CD14-positive monocyte (primary cell): ENCODE data around the gene AKAP8. TPM values are rescaled to one million over a fixed set of nuclear protein-coding genes. Genes with fewer than 3 reads are reported as not detected.

Experiments used
- DNase-seq, 3 donors: peaks; one replicate each; pipeline ENCODE4 v3.0.0-alpha.2; 2011 to 2022
- H2AFZ ChIP-seq: 2 replicates; pipeline ENCODE4 v1.6.0; 2012; ENCODE audit warnings: mild to moderate bottlenecking, low read depth, low read length, inconsistent platforms; ENCODE audit not compliant: insufficient read depth, poor library complexity, severe bottlenecking
- H3K27ac ChIP-seq, 2 donors: 1 replicate in 1 of 2; 2 replicates in 1 of 2; pipeline ENCODE4 v1.5.1; 2012 to 2013; ENCODE audit warnings: low read length in 2 of 2, control low read depth in 1 of 2, inconsistent platforms in 1 of 2, low read depth in 1 of 2, mild to moderate bottlenecking in 1 of 2
- H3K27me3 ChIP-seq, 2 donors: one replicate each; pipeline versions ENCODE4 v1.6.0 to v1.6.1; 2011 to 2013; ENCODE audit warnings: low read length in 2 of 2; ENCODE audit not compliant: control insufficient read depth in 2 of 2, insufficient read depth in 2 of 2
- H3K36me3 ChIP-seq, 2 donors: replicated peaks in 1 of 2; 1 replicate in 1 of 2; 2 replicates in 1 of 2; pipeline versions ENCODE4 v1.5.1 to v1.6.1; 2012 to 2013; ENCODE audit warnings: low read length in 2 of 2, control low read depth in 1 of 2, inconsistent platforms in 1 of 2, mild to moderate bottlenecking in 1 of 2; ENCODE audit not compliant: insufficient read depth in 2 of 2, control insufficient read depth in 1 of 2
- H3K4me1 ChIP-seq, 2 donors: 1 replicate in 1 of 2; 2 replicates in 1 of 2; pipeline versions ENCODE4 v1.5.1 to v1.6.1; 2012 to 2013; ENCODE audit warnings: low read length in 2 of 2, control low read depth in 1 of 2, inconsistent platforms in 1 of 2, mild to moderate bottlenecking in 1 of 2, moderate library complexity in 1 of 2; ENCODE audit not compliant: insufficient read depth in 2 of 2, control insufficient read depth in 1 of 2
- H3K4me2 ChIP-seq: replicated peaks from 2 replicates; pipeline ENCODE3; 2012; ENCODE audit warnings: low read length, moderate library complexity, mild to moderate bottlenecking; ENCODE audit not compliant: poor library complexity, severe bottlenecking; ENCODE audit errors: extremely low read depth
- H3K4me3 ChIP-seq, 3 experiments: fragments of 200-600 bp in 1 of 3; sonication (generic) in 1 of 3; replicated peaks in 1 of 3; 1 replicate in 2 of 3; 2 replicates in 1 of 3; pipeline ENCODE4 v1.5.1; 2011 to 2013; ENCODE audit warnings: low read length in 3 of 3, mild to moderate bottlenecking in 3 of 3, control low read depth in 2 of 3, low read depth in 2 of 3, inconsistent platforms in 1 of 3, moderate library complexity in 1 of 3
- H3K79me2 ChIP-seq: 2 replicates; pipeline ENCODE4 v1.6.0; 2012; ENCODE audit warnings: mild to moderate bottlenecking, control low read depth, inconsistent platforms, low read length, moderate library complexity; ENCODE audit not compliant: insufficient read depth
- H3K9ac ChIP-seq: 2 replicates; pipeline ENCODE4 v1.6.0; 2017; ENCODE audit warnings: low read length, mild to moderate bottlenecking; ENCODE audit not compliant: insufficient read depth, poor library complexity, severe bottlenecking
- H3K9me3 ChIP-seq, 2 donors: replicated peaks in 1 of 2; 1 replicate in 1 of 2; 2 replicates in 1 of 2; pipeline versions ENCODE4 v1.5.1 to v1.6.1; 2012 to 2013; ENCODE audit warnings: low read length in 2 of 2, control low read depth in 1 of 2; ENCODE audit not compliant: control insufficient read depth in 1 of 2, insufficient read depth in 1 of 2
- H4K20me1 ChIP-seq: 2 replicates; pipeline ENCODE4 v1.6.0; 2012; ENCODE audit warnings: mild to moderate bottlenecking, low read length, control low read depth, moderate library complexity; ENCODE audit not compliant: insufficient read depth
- H3K27ac Mint-ChIP-seq, 7 donors: one replicate each; pipeline ENCODE4 v1.8.0; 2020; ENCODE audit warnings: mild to moderate bottlenecking in 7 of 7, mixed read lengths in 7 of 7, moderate library complexity in 6 of 7, inconsistent platforms in 2 of 7
- H3K27me3 Mint-ChIP-seq, 3 donors: one replicate each; pipeline ENCODE4 v1.8.0; 2021 to 2022; ENCODE audit warnings: low read depth in 3 of 3, mild to moderate bottlenecking in 3 of 3, mixed read lengths in 3 of 3, moderate library complexity in 3 of 3, inconsistent platforms in 1 of 3
- H3K36me3 Mint-ChIP-seq, 2 donors: one replicate each; pipeline ENCODE4 v1.8.0; 2020; ENCODE audit warnings: mixed read lengths in 2 of 2, inconsistent platforms in 1 of 2, mild to moderate bottlenecking in 1 of 2
- H3K4me1 Mint-ChIP-seq: one replicate; pipeline ENCODE4 v1.8.0; 2020; ENCODE audit warnings: mild to moderate bottlenecking, mixed read lengths
- H3K4me3 Mint-ChIP-seq, 2 donors: one replicate each; pipeline ENCODE4 v1.8.0; 2020; ENCODE audit warnings: mild to moderate bottlenecking in 2 of 2, mixed read lengths in 2 of 2, moderate library complexity in 1 of 2
- H3K9me3 Mint-ChIP-seq, 7 donors: one replicate each; pipeline ENCODE4 v1.8.0; 2020 to 2022; ENCODE audit warnings: mixed read lengths in 7 of 7, mild to moderate bottlenecking in 6 of 7, moderate library complexity in 6 of 7, inconsistent platforms in 2 of 7
- CTCF ChIP-seq: fragments of 200-600 bp; IDR thresholded peaks from one replicate; pipeline ENCODE4 v1.8.0; 2022; ENCODE audit warnings: antibody characterized with exemption, mild to moderate bottlenecking
- WGBS: methylation state at CpG from one replicate; pipeline ENCODE4 v1.1.5; 2013; ENCODE audit warnings: missing lambda C conversion rate; ENCODE audit not compliant: insufficient coverage; 5-methylcytosine and 5-hydroxymethylcytosine counted together
- intact Hi-C, 2 donors: fragments of 100-400 bp; cut with micrococcal nuclease; formaldehyde crosslinking; loops; one replicate each; pipeline versions ENCODE4 v1.15.0 to v1.15.1; 2023
- polyA plus RNA-seq, 3 donors: library from polyadenylated mRNA; depleted of rRNA in 1 of 3; unstranded in 2 of 3; stranded (reverse) in 1 of 3; fragments of 300-500 nt in 2 of 3; fragments of >200 nt in 1 of 3; fragmentation: Illumina TruSeq in 2 of 3; gene quantifications; 1 replicate in 2 of 3; 2 replicates in 1 of 3; pipeline ENCODE4 v1.2.3, GENCODE V29; 2012 to 2021

The AKAP8 gene
- polyA plus RNA-seq, 3 donors: 8.0 to 25.9 (median 12.3) TPM

- no peaks in the 10 kb centered on the region for H3K9me3 ChIP-seq
- peaks cover 3% of the 10 kb centered on the region for H3K4me1 Mint-ChIP-seq
- H3K4me2 ChIP-seq: no peak overlapping the region
- DNase-seq: no peak
- WGBS: 98% methylated on average over 10 of the region's 10 CpGs
- no peak overlapping the region for H3K4me3 Mint-ChIP-seq
- H3K4me1 ChIP-seq: no peaks in the 10 kb centered on the region
- H3K27me3 Mint-ChIP-seq: no peaks in the 10 kb centered on the region
- TF ChIP-seq CTCF: no peak
- no peak overlapping the region for H3K4me3 ChIP-seq
- H2AFZ ChIP-seq: no peak overlapping the region
- no peak overlapping the region for H3K9ac ChIP-seq
- peak overlapping the region in 2 of 7 donors; percentile 22 to 37 for H3K27ac Mint-ChIP-seq
- peaks cover 74 to 97% of the 10 kb centered on the region in 2 donors for H3K36me3 ChIP-seq
- peaks cover 0 to 1% (median 0%) of the 10 kb centered on the region in 7 donors for H3K9me3 Mint-ChIP-seq
- no peak overlapping the region for H3K27ac ChIP-seq
- intact Hi-C loops: no loop called here
- H4K20me1 ChIP-seq: peaks cover 91% of the 10 kb centered on the region
- peaks cover 53 to 80% of the 10 kb centered on the region in 2 donors for H3K36me3 Mint-ChIP-seq
- H3K79me2 ChIP-seq: peaks cover 70% of the 10 kb centered on the region
- no peaks in the 10 kb centered on the region for H3K27me3 ChIP-seq
These were observed 23.6 kb upstream of the AKAP8 start for GRCh38 chr19:15403151-15403531.

GRCh38 chr19:15402411-15403150, 23.0 kb upstream of the AKAP8 start:
- peaks cover 64% of the 10 kb centered on the region for H3K79me2 ChIP-seq
- H3K27me3 ChIP-seq: no peaks in the 10 kb centered on the region
- intact Hi-C loops: no loop called here
- no peak overlapping the region for H3K4me2 ChIP-seq
- peaks cover 79 to 97% of the 10 kb centered on the region in 2 donors for H3K36me3 ChIP-seq
- Mint-ChIP-seq H3K4me3 (no peak overlapping the region), H3K27ac (peak overlapping the region in 2 of 7 donors; percentile 22 to 37), H3K4me1 (peaks cover 3% of the 10 kb centered on the region), H3K27me3 (no peaks in the 10 kb centered on the region), H3K9me3 (peaks cover 0 to 1% (median 0%) of the 10 kb centered on the region in 7 donors), H3K36me3 (peaks cover 55 to 80% of the 10 kb centered on the region in 2 donors)
- TF ChIP-seq CTCF: no peak
- no peak overlapping the region for H3K27ac ChIP-seq
- H3K9ac ChIP-seq: no peak overlapping the region
- peaks cover 91% of the 10 kb centered on the region for H4K20me1 ChIP-seq
- DNase-seq: no peak
- H2AFZ ChIP-seq: no peak overlapping the region
- H3K9me3 ChIP-seq: no peaks in the 10 kb centered on the region
- H3K4me1 ChIP-seq: no peaks in the 10 kb centered on the region
- no peak overlapping the region for H3K4me3 ChIP-seq
- WGBS: 99% methylated on average over 7 of the region's 15 CpGs
